Subcutaneous abdominal adipose tissue (tissue), 5 donors: ENCODE measurements around the gene PRMT2.

Source experiments
- H3K27ac ChIP-seq: one replicate; pipeline ENCODE4 v1.7.0; 2013; ENCODE audit warnings: low read depth, mild to moderate bottlenecking, inconsistent platforms, low read length, moderate library complexity
- H3K27me3 ChIP-seq, 5 donors: one replicate each; pipeline ENCODE4 v1.7.0; 2013; ENCODE audit warnings: low read length in 5 of 5, inconsistent platforms in 1 of 5; ENCODE audit not compliant: control insufficient read depth in 5 of 5, insufficient read depth in 4 of 5
- H3K36me3 ChIP-seq, 5 donors: one replicate each; pipeline ENCODE4 v1.7.0; 2013; ENCODE audit warnings: low read length in 5 of 5; ENCODE audit not compliant: control insufficient read depth in 5 of 5, insufficient read depth in 5 of 5
- H3K4me1 ChIP-seq, 5 donors: one replicate each; pipeline ENCODE4 v1.7.0; 2013; ENCODE audit warnings: low read length in 5 of 5, mild to moderate bottlenecking in 3 of 5, moderate library complexity in 1 of 5; ENCODE audit not compliant: control insufficient read depth in 5 of 5, insufficient read depth in 5 of 5
- H3K4me3 ChIP-seq, 5 donors: one replicate each; pipeline ENCODE4 v1.7.0; 2013; ENCODE audit warnings: low read length in 5 of 5, low read depth in 1 of 5
- H3K9ac ChIP-seq, 5 donors: one replicate each; pipeline ENCODE4 v1.7.0; 2013; ENCODE audit warnings: low read length in 5 of 5, mild to moderate bottlenecking in 4 of 5, moderate library complexity in 3 of 5
- H3K9me3 ChIP-seq, 5 donors: one replicate each; pipeline ENCODE4 v1.7.0; 2013; ENCODE audit warnings: low read length in 5 of 5; ENCODE audit not compliant: control insufficient read depth in 5 of 5
- donor health status: healthy.
- donor health status: healthy.
- donor health status: healthy.
- donor health status: healthy.
- donor health status: healthy.

PRMT2 gene

GRCh38 chr21:46604329-46604974, 31.0 kb upstream of the PRMT2 start:
- peak overlapping the region in 2 of 5 donors; percentile 10 to 65 for H3K9ac ChIP-seq
- peak overlapping the region; percentile 28 for H3K27ac ChIP-seq

DNA sequence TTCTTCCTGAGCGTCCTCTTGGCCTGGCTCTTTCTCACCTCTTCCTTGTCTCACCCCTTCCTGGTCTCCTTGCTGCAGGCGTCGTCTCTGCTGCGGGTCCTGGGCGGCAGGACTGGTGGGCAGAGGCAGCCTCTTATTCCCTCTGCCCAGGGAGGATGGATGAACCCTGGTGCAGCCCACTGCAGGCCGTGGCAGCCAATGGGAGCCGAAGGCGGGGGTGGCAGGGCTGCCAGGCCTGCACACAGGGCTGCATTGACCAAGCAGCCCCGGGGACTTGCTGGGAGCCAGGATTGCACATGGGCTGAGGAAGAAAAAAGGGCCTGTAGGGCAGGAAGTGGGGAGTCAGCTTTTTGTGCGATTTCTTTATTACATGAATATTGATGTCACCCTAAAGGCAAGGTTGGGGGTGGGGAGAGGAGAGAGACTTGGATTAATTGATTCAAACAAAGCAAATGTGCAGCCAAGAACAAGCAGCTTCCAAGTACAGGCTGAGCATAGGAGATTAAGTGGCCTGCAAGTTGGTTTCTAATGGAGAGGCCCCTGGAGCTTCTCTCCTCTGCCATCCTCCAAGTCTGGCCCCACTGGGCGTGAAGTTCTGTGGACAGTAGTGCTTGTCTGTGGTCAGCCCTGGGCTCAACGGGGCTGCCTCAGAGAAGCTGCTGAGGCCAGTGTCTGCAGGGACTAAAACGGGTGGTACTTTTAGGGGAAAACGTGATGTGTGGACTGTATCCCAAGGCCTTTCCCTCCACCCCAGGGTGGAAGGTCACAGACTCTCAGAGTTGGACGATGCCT, 30.3 kb upstream of the PRMT2 start, which contains the start of gene S100B:
S100B (minus strand) TSS at position 108 of the 792 bp plus-strand sequence. CDS start 2,667 bp downstream, outside the sequence.
- Histone ChIP-seq H3K27ac (peak within 1 kb of the TSS; percentile 47), H3K27me3 (no peaks in the 10 kb centered on the region), H3K4me3 (peak within 1 kb of the TSS; percentile 40 to 70 (median 60)), H3K9me3 (peaks cover 0 to 3% (median 0%) of the 10 kb centered on the region in 5 donors), H3K9ac (peak within 1 kb of the TSS in 2 of 5 donors; percentile 10 to 65), H3K4me1 (peaks cover 0 to 33% (median 24%) of the 10 kb centered on the region in 5 donors), H3K36me3 (peaks cover 0 to 2% (median 0%) of the 10 kb centered on the region in 5 donors)

More at GRCh38 chr21:46604329-46604974, 31.0 kb upstream of the PRMT2 start:
- no peaks in the 10 kb centered on the region for H3K27me3 ChIP-seq
- peaks cover 0 to 37% (median 26%) of the 10 kb centered on the region in 5 donors for H3K4me1 ChIP-seq
- peaks cover 0 to 2% (median 0%) of the 10 kb centered on the region in 5 donors for H3K36me3 ChIP-seq
- H3K9me3 ChIP-seq = no peaks in the 10 kb centered on the region
- peak overlapping the region; percentile 40 to 70 (median 60) for H3K4me3 ChIP-seq

GRCh38 chr21:46605767-46606426, 29.6 kb upstream of the PRMT2 start:
- no peak overlapping the region for H3K4me3 ChIP-seq
- peak overlapping the region; percentile 47 for H3K27ac ChIP-seq
- peaks cover 0 to 2% (median 0%) of the 10 kb centered on the region in 5 donors for H3K36me3 ChIP-seq
- peaks cover 5 to 10% (median 6%) of the 10 kb centered on the region in 5 donors for H3K9me3 ChIP-seq
- H3K9ac ChIP-seq = no peak overlapping the region
- no peaks in the 10 kb centered on the region for H3K27me3 ChIP-seq
- H3K4me1 ChIP-seq = peaks cover 0 to 33% (median 24%) of the 10 kb centered on the region in 5 donors

DNA sequence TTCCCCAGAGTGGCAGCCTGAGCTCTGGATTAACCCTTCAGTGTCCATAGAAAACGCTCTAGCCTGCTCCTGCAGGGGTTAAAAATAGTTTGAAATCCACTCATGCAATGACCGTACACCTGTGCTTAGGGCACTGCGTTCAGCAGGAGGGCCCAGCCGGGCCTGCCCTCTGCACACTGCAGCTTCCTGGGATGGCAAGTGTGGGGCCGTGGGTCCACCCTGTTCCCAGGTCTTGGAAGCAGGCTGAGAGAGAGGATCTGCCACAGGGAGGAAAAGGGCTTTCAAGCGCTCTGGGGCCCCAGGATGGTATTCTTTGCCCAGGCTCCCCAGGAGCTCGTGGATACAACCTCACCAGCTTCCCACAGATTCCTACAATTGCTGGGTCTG, 29.1 kb upstream of the PRMT2 start:
- no peak overlapping the region for H3K4me3 ChIP-seq
- H3K9ac ChIP-seq = no peak overlapping the region
- peaks cover 0 to 33% (median 24%) of the 10 kb centered on the region in 5 donors for H3K4me1 ChIP-seq
- peaks cover 0 to 2% (median 0%) of the 10 kb centered on the region in 5 donors for H3K36me3 ChIP-seq
- H3K27me3 ChIP-seq = no peaks in the 10 kb centered on the region
- no peak overlapping the region for H3K27ac ChIP-seq
- H3K9me3 ChIP-seq = peaks cover 5 to 11% (median 6%) of the 10 kb centered on the region in 5 donors

- Histone ChIP-seq H3K4me1 (peaks cover 0 to 27% (median 24%) of the 10 kb centered on the region in 5 donors), H3K27ac (no peak overlapping the region), H3K4me3 (no peak overlapping the region), H3K9ac (no peak overlapping the region), H3K27me3 (no peaks in the 10 kb centered on the region), H3K36me3 (no peaks in the 10 kb centered on the region), H3K9me3 (peaks cover 5 to 11% (median 6%) of the 10 kb centered on the region in 5 donors)
These were observed 27.8 kb upstream of the PRMT2 start for GRCh38 chr21:46607636-46608035.

DNA sequence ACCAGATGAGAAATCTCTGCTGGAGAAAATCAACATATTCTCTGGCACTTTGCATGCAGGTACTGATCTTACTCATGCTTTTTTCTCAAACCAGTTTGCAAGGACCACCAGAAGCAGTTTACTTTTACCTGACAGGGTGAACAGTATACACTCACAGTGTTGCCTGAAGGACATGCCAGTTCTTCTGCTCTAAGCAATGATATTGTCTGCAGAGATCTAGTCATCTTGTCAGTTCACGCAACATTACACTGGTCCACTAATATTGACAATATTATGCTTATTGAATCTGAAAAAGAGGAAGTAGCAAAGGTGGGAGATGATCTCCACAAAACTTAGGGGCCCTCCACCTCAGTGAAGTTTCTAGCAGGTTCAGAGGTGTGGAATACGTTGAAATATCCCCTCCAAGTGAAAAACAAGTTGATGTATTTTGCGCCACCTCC, 26.8 kb upstream of the PRMT2 start:
- no peak overlapping the region for H3K4me3 ChIP-seq
- H3K27ac ChIP-seq = no peak overlapping the region
- H3K4me1 ChIP-seq = peaks cover 0 to 25% (median 23%) of the 10 kb centered on the region in 5 donors
- no peaks in the 10 kb centered on the region for H3K36me3 ChIP-seq
- H3K27me3 ChIP-seq = no peaks in the 10 kb centered on the region
- no peak overlapping the region for H3K9ac ChIP-seq
- H3K9me3 ChIP-seq = peaks cover 5 to 11% (median 6%) of the 10 kb centered on the region in 5 donors

- H3K4me1 ChIP-seq = peaks cover 0 to 15% (median 9%) of the 10 kb centered on the region in 5 donors
- no peak overlapping the region for H3K9ac ChIP-seq
- no peak overlapping the region for H3K4me3 ChIP-seq
- H3K27ac ChIP-seq = no peak overlapping the region
- peaks cover 5 to 11% (median 6%) of the 10 kb centered on the region in 5 donors for H3K9me3 ChIP-seq
- H3K27me3 ChIP-seq = no peaks in the 10 kb centered on the region
- H3K36me3 ChIP-seq = no peaks in the 10 kb centered on the region
These were observed 25.3 kb upstream of the PRMT2 start for GRCh38 chr21:46610018-46610701.

- Histone ChIP-seq H3K27ac (no peak overlapping the region), H3K27me3 (no peaks in the 10 kb centered on the region), H3K4me3 (no peak overlapping the region), H3K36me3 (no peaks in the 10 kb centered on the region), H3K4me1 (no peaks in the 10 kb centered on the region), H3K9ac (no peak overlapping the region), H3K9me3 (peaks cover 5 to 11% (median 6%) of the 10 kb centered on the region in 5 donors)
These were observed 22.1 kb upstream of the PRMT2 start for GRCh38 chr21:46613391-46613790.

DNA sequence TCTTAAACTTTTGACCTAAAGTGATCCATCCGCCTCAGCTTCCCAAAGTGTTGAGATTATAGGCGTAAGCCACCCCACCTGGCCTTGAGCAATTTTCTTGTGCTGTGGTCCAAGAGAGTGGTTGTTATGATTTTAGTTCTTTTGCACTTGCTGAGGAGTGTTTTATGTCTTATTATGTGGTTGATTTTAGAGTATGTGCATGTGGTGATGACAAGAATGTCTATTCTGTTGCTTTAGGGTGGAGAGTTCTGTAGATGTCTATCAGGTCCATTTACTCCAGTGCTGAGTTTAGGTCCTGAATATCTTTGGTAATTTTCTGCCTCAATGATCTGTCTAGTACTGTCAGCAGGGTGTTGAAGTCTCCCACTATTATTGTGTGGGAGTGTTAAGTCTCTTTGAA, 19.4 kb upstream of the PRMT2 start:
- Histone ChIP-seq H3K9me3 (no peaks in the 10 kb centered on the region), H3K4me1 (peaks cover 0 to 2% (median 0%) of the 10 kb centered on the region in 5 donors), H3K27ac (no peak overlapping the region), H3K4me3 (no peak overlapping the region), H3K9ac (no peak overlapping the region), H3K27me3 (peaks cover 0 to 8% (median 0%) of the 10 kb centered on the region in 5 donors), H3K36me3 (no peaks in the 10 kb centered on the region)
